IMR-90 (cell line): ENCODE measurements around the gene METTL27. TPM values are rescaled to one million over a fixed set of nuclear protein-coding genes. Genes with fewer than 3 reads are reported as not detected.

ENCODE experiments used
- ATAC-seq: fragments of 200-7000 bp; cut with Tn5 transposase; 2 replicates; pipeline ENCODE4 v1.9.1; 2020; ENCODE audit warnings: low read depth, mild to moderate bottlenecking, moderate library complexity
- BruUV-seq: library from RNA; stranded (reverse); fragments of 400-500 nt; replicated peaks from 2 replicates; lab custom pipeline; 2021; lab: Mats Ljungman, UMichigan
- CTCF ChIA-PET: fragments of 300-600 bp; formaldehyde crosslinking; extraction: SDS; loops from one replicate; lab custom pipeline; 2021; ENCODE audit warnings: antibody characterized with exemption; lab: Yijun Ruan, JAX
- POLR2A ChIA-PET: fragments of 300-600 bp; sonication (Branson Sonifier 250); formaldehyde crosslinking; loops from one replicate; lab custom pipeline; 2022; ENCODE audit warnings: antibody characterized with exemption; ENCODE audit not compliant: unreplicated experiment; lab: Charles Lee
- DNase-seq: peaks from one replicate; pipeline ENCODE4 v3.0.0; 2013
- H2AFZ ChIP-seq: replicated peaks from 2 replicates; pipeline ENCODE3; 2013; ENCODE audit warnings: low read length, mild to moderate bottlenecking; ENCODE audit not compliant: poor library complexity
- H2AK5ac ChIP-seq: 2 replicates; pipeline ENCODE4 v1.6.1; 2013; ENCODE audit warnings: low read depth, low read length, inconsistent platforms
- H2AK9ac ChIP-seq: replicated peaks from 2 replicates; pipeline ENCODE3; 2013; ENCODE audit warnings: mild to moderate bottlenecking, low read depth, low read length, moderate library complexity; ENCODE audit not compliant: poor library complexity
- H2BK120ac ChIP-seq: 2 replicates; pipeline ENCODE4 v1.6.1; 2013; ENCODE audit warnings: low read depth, low read length, inconsistent platforms
- H2BK15ac ChIP-seq: 3 replicates; pipeline ENCODE4 v1.6.1; 2013; ENCODE audit warnings: low read depth, low read length, inconsistent platforms
- H2BK20ac ChIP-seq: 2 replicates; pipeline ENCODE4 v1.6.1; 2013; ENCODE audit warnings: low read depth, mild to moderate bottlenecking, inconsistent platforms, low read length, moderate library complexity
- H2BK5ac ChIP-seq: 2 replicates; pipeline ENCODE4 v1.6.1; 2013; ENCODE audit warnings: mild to moderate bottlenecking, low read depth, low read length, inconsistent platforms; ENCODE audit not compliant: poor library complexity, severe bottlenecking
- H3K14ac ChIP-seq: replicated peaks from 2 replicates; pipeline ENCODE4 v1.6.1; 2013; ENCODE audit warnings: low read depth, low read length, inconsistent platforms
- H3K18ac ChIP-seq: 2 replicates; pipeline ENCODE4 v1.6.1; 2013; ENCODE audit warnings: low read depth, low read length, control low read depth
- H3K23ac ChIP-seq: 2 replicates; pipeline ENCODE4 v1.6.1; 2013; ENCODE audit warnings: low read depth, low read length, inconsistent platforms
- H3K27ac ChIP-seq: 2 replicates; pipeline ENCODE4 v1.5.1; 2013; ENCODE audit warnings: mild to moderate bottlenecking, control low read depth, low read length; ENCODE audit not compliant: insufficient read depth
- H3K27me3 ChIP-seq: 2 replicates; pipeline ENCODE4 v1.6.1; 2013; ENCODE audit warnings: low read length; ENCODE audit not compliant: control insufficient read depth, insufficient read depth
- H3K36me3 ChIP-seq: 2 replicates; pipeline ENCODE4 v1.6.1; 2013; ENCODE audit warnings: low read length, mixed read lengths; ENCODE audit not compliant: control insufficient read depth, insufficient read depth
- H3K4ac ChIP-seq: 2 replicates; pipeline ENCODE4 v1.6.1; 2013; ENCODE audit warnings: low read depth, low read length, inconsistent platforms
- H3K4me1 ChIP-seq: 2 replicates; pipeline ENCODE4 v1.6.1; 2013; ENCODE audit warnings: low read length, mixed read lengths; ENCODE audit not compliant: control insufficient read depth, insufficient read depth
- H3K4me2 ChIP-seq: 2 replicates; pipeline ENCODE4 v1.6.1; 2013; ENCODE audit warnings: low read depth, mild to moderate bottlenecking, control low read depth, low read length, moderate library complexity
- H3K4me3 ChIP-seq: 2 replicates; pipeline ENCODE4 v1.5.1; 2013; ENCODE audit warnings: low read depth, mild to moderate bottlenecking, control low read depth, low read length, moderate library complexity; ENCODE audit not compliant: insufficient read depth
- H3K56ac ChIP-seq: 2 replicates; pipeline ENCODE4 v1.6.1; 2013; ENCODE audit warnings: low read length, inconsistent platforms; ENCODE audit not compliant: insufficient read depth; ENCODE audit errors: extremely low read depth
- H3K79me1 ChIP-seq, 2 experiments: 2 replicates each; pipeline ENCODE4 v1.6.1; 2013; ENCODE audit warnings: low read length in 2 of 2, inconsistent platforms in 1 of 2, low read depth in 1 of 2
- H3K9ac ChIP-seq: 2 replicates; pipeline ENCODE4 v1.6.1; 2013; ENCODE audit warnings: low read depth, low read length, control low read depth
- H3K9me1 ChIP-seq: 2 replicates; pipeline ENCODE4 v1.6.1; 2013; ENCODE audit warnings: low read length, inconsistent platforms; ENCODE audit not compliant: insufficient read depth
- H3K9me3 ChIP-seq: 2 replicates; pipeline ENCODE4 v1.6.1; 2013; ENCODE audit warnings: low read length; ENCODE audit not compliant: control insufficient read depth, insufficient read depth
- H4K20me1 ChIP-seq: 2 replicates; pipeline ENCODE4 v1.6.1; 2013; ENCODE audit warnings: low read length, inconsistent platforms; ENCODE audit not compliant: insufficient read depth
- H4K5ac ChIP-seq: 2 replicates; pipeline ENCODE4 v1.6.1; 2013; ENCODE audit warnings: mild to moderate bottlenecking, low read depth, low read length, control low read depth
- H4K8ac ChIP-seq, 2 experiments: 2 replicates each; pipeline ENCODE4 v1.6.1; 2013; ENCODE audit warnings: low read depth in 2 of 2, low read length in 2 of 2, control low read depth in 1 of 2, inconsistent platforms in 1 of 2
- H4K91ac ChIP-seq: 2 replicates; pipeline ENCODE4 v1.6.1; 2013; ENCODE audit warnings: low read depth, low read length, inconsistent platforms; ENCODE audit not compliant: insufficient read depth
- BHLHE40 ChIP-seq: fragments of 150-350 bp; IDR thresholded peaks from 2 replicates; pipeline ENCODE4 v1.6.1; 2016; ENCODE audit warnings: mild to moderate bottlenecking, low read depth, low read length
- CHD1 ChIP-seq: IDR thresholded peaks from 2 replicates; pipeline ENCODE4 v1.6.1; 2012; ENCODE audit warnings: low read depth, low read length, improper control_type of control experiment
- CTCF ChIP-seq: conservative IDR thresholded peaks from 2 replicates; pipeline ENCODE4 v1.5.1; 2012; ENCODE audit warnings: mild to moderate bottlenecking, low read depth, low read length, improper control_type of control experiment
- ELK1 ChIP-seq: fragments of 150-350 bp; IDR thresholded peaks from 2 replicates; pipeline ENCODE4 v1.6.1; 2016; ENCODE audit warnings: low read depth, mild to moderate bottlenecking, low read length, moderate library complexity, borderline replicate concordance
- FOS ChIP-seq: fragments of 150-350 bp; IDR thresholded peaks from 2 replicates; pipeline ENCODE4 v1.6.1; 2016; ENCODE audit warnings: low read depth, low read length
- MAFK ChIP-seq: IDR thresholded peaks from 2 replicates; pipeline ENCODE4 v1.6.1; 2012; ENCODE audit warnings: low read depth, low read length, improper control_type of control experiment
- MAZ ChIP-seq: IDR thresholded peaks from 2 replicates; pipeline ENCODE4 v1.6.1; 2012; ENCODE audit warnings: low read depth, mild to moderate bottlenecking, low read length, improper control_type of control experiment, moderate library complexity, borderline replicate concordance
- MXI1 ChIP-seq: IDR thresholded peaks from 2 replicates; pipeline ENCODE4 v1.6.1; 2012; ENCODE audit warnings: low read depth, mild to moderate bottlenecking, low read length, moderate library complexity, borderline replicate concordance
- NFE2L2 ChIP-seq: fragments of 150-350 bp; IDR thresholded peaks from 2 replicates; pipeline ENCODE4 v1.6.1; 2016; ENCODE audit warnings: low read depth, mild to moderate bottlenecking, low read length
- POLR2A ChIP-seq: IDR thresholded peaks from 2 replicates; pipeline ENCODE4 v1.6.1; 2012; ENCODE audit warnings: mild to moderate bottlenecking, low read depth, low read length
- RAD21 ChIP-seq: IDR thresholded peaks from 2 replicates; pipeline ENCODE4 v1.6.1; 2012; ENCODE audit warnings: low read length, improper control_type of control experiment
- RCOR1 ChIP-seq: IDR thresholded peaks from 2 replicates; pipeline ENCODE4 v1.6.1; 2012; ENCODE audit warnings: mild to moderate bottlenecking, low read length, improper control_type of control experiment; ENCODE audit not compliant: insufficient replicate concordance
- RFX5 ChIP-seq: IDR thresholded peaks from 2 replicates; pipeline ENCODE4 v1.8.0; 2012; ENCODE audit warnings: low read depth, mild to moderate bottlenecking, low read length, moderate library complexity
- SMC3 ChIP-seq: fragments of 150-350 bp; IDR thresholded peaks from 2 replicates; pipeline ENCODE4 v1.6.1; 2016; ENCODE audit warnings: low read depth, mild to moderate bottlenecking, antibody characterized with exemption, low read length, moderate library complexity
- WGBS, 2 experiments: methylation state at CpG; one replicate each; pipeline versions ENCODE4 v1.1.5 to v1.1.7; 2013; ENCODE audit warnings: missing lambda C conversion rate in 2 of 2; ENCODE audit not compliant: insufficient read length in 1 of 2; ENCODE audit errors: extremely low coverage in 2 of 2; 5-methylcytosine and 5-hydroxymethylcytosine counted together
- dilution Hi-C: fragments of 300-500 bp; cut with HindIII; formaldehyde crosslinking; loops from one replicate; pipeline ENCODE4 v1.14.3; 2018; ENCODE audit warnings: low sequenced_read_pairs; ENCODE audit not compliant: unreplicated experiment
- in situ Hi-C: fragments of 300-500 bp; cut with MboI; formaldehyde crosslinking; loops from 3 replicates; pipeline ENCODE4 v1.14.3; 2019; ENCODE audit warnings: low sequenced_read_pairs, inconsistent platforms, mixed read lengths
- intact Hi-C: fragments of 100-400 bp; cut with micrococcal nuclease; formaldehyde crosslinking; loops from 2 replicates; pipeline ENCODE4 v1.10.0; 2022
- polyA plus RNA-seq, 3 experiments: library from polyadenylated mRNA; depleted of rRNA; stranded (reverse); fragments of >200 nt; gene quantifications; 2 replicates each; pipeline ENCODE4 v1.2.3, GENCODE V29; 2012; ENCODE audit warnings: low replicate concordance in 1 of 3
- total RNA-seq: library from RNA; depleted of rRNA; stranded (reverse); fragments of >200 nt; gene quantifications from 2 replicates; pipeline ENCODE4 v1.2.3, GENCODE V29; 2012
- TF ChIP-seq, protein P1 (sequence below): fragments of 150-350 bp; IDR thresholded peaks from 2 replicates; pipeline ENCODE4 v1.6.1; 2017; ENCODE audit warnings: mild to moderate bottlenecking, antibody characterized with exemption, low read length, low read depth

The METTL27 gene
- total and polyA plus RNA-seq, 2 of the 4 experiments (the other 2 are of a cell fraction) = 2.3 to 4.3 TPM

DNA sequence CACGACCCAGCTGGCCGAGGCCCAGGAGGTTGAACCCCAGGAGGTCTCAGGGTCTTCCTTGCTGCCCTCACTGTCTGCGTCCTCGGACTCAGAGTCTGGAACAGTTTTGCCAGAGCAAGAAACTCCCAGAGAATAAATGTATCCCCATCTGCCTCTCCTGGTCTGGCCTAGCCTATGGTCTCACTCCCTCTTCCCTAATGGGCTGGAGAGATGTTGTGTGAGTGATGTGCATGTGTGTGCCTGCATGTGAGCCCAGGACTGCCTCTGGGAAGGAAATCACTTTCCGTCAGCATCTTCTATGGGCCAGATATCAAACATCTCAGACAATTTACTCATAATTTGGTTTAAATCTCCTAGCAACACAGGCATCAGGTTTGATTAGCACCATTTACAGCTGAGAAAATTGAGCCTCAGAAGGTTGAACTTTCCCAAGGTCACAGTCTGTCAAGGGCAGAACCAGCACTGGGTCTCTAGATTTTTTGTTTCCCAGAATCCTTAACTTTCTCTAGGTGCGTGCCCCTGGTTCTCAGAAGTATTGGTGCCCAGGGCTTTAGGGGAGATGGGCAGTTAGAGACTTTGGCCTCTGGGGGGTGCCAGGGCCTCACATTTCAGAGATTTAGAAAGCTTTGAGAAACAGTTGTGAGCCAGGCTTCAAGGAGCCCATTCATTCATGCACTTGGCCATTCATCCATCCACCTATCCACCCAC lies 23.6 kb upstream of the METTL27 start:
- H3K9me3 ChIP-seq = no peaks in the 10 kb centered on the region
- no peak overlapping the region for H3K27ac ChIP-seq
- no peaks in the 10 kb centered on the region for H4K20me1 ChIP-seq
- H3K18ac ChIP-seq = no peak overlapping the region
- H2AK5ac ChIP-seq = peak overlapping the region; percentile 81
- peak overlapping the region; percentile 23 for H2BK5ac ChIP-seq
- 83% methylated on average over 2 of the region's 6 CpGs; no CpG with 5 or more reads in 1 of the 2 experiments for WGBS, 2 experiments
- H2AFZ ChIP-seq = no peak overlapping the region
- H3K4ac ChIP-seq = no peak overlapping the region
- BruUV-seq = no TSS peak
- peaks cover 0 to 3% of the 10 kb centered on the region in 2 experiments; a peak in 1 of 4 replicates for H3K79me1 ChIP-seq
- no peak overlapping the region for H4K91ac ChIP-seq
- ChIA-PET POLR2A (no interaction called here), CTCF (interaction anchor here (0.5 to 1.1 kb wide), 5 partner anchors 8 to 217 kb away, joined by 3 read pairs; no protein-coding TSS in a partner anchor)
- 0 out of 2 replicates have a peak overlapping the region, but pooled peaks have one; percentile 15 for H2BK20ac ChIP-seq
- no peak overlapping the region for H4K8ac ChIP-seq
- dilution Hi-C loops (no loop called here), intact Hi-C loops (loop anchor here (1.0 to 10.0 kb wide), 5 partner anchors 160 to 535 kb away; partner anchors contain the start of gene EIF4H), in situ Hi-C loops (loop anchor here (10.0 kb wide), 2 partner anchors 339 to 529 kb away; no protein-coding TSS in a partner anchor)
- no peak overlapping the region for H2BK120ac ChIP-seq
- no peaks in the 10 kb centered on the region for H3K27me3 ChIP-seq
- H3K9me1 ChIP-seq = peaks cover 21% of the 10 kb centered on the region
- H4K5ac ChIP-seq = no peak overlapping the region
- H3K4me2 ChIP-seq = no peak overlapping the region
- H2BK15ac ChIP-seq = no peak overlapping the region
- peaks cover 18% of the 10 kb centered on the region for H3K4me1 ChIP-seq
- ATAC-seq (peak; percentile 80), DNase-seq (peak; percentile 63)
- no peak overlapping the region for H3K14ac ChIP-seq
- H3K56ac ChIP-seq = no peak overlapping the region
- H3K4me3 ChIP-seq = no peak overlapping the region
- no peak overlapping the region for H3K23ac ChIP-seq
- no peak overlapping the region for H2AK9ac ChIP-seq
- H3K36me3 ChIP-seq = no peaks in the 10 kb centered on the region
- no peak overlapping the region for H3K9ac ChIP-seq
- TF ChIP-seq ELK1 (no peak), CTCF (peak; percentile 87), MXI1 (no peak), CHD1 (no peak), BHLHE40 (no peak), MAFK (no peak), NFE2L2 (no peak), RCOR1 (no peak), RFX5 (no peak), SMC3 (peak; percentile 95), MAZ (no peak), FOS (no peak), RAD21 (peak; percentile 93), POLR2A (no peak)
- TF ChIP-seq, protein P1, sequence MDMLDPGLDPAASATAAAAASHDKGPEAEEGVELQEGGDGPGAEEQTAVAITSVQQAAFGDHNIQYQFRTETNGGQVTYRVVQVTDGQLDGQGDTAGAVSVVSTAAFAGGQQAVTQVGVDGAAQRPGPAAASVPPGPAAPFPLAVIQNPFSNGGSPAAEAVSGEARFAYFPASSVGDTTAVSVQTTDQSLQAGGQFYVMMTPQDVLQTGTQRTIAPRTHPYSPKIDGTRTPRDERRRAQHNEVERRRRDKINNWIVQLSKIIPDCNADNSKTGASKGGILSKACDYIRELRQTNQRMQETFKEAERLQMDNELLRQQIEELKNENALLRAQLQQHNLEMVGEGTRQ = no peak
